Mesothelial cell of epicardium (in vitro differentiated cells): Measurements from ENCODE around the gene LCK. TPM values are rescaled to one million over a fixed set of nuclear protein-coding genes. Genes with fewer than 3 reads are reported as not detected.
"Not testable (repeated sequence)": the region's sequence is repeated elsewhere in the genome, so short reads cannot be mapped to it uniquely, and the experiment has no call there.

Source experiments
- DNase-seq, 2 experiments: peaks; one replicate each; pipeline ENCODE4 v3.0.0; 2021; ENCODE audit warnings: low spot score in 2 of 2; ENCODE audit not compliant: unreplicated experiment in 2 of 2
- H3K27ac Mint-ChIP-seq: 2 replicates; pipeline ENCODE4 v1.8.0; 2021; ENCODE audit warnings: mixed read lengths
- H3K27me3 Mint-ChIP-seq: 2 replicates; pipeline ENCODE4 v1.8.0; 2021; ENCODE audit warnings: low read depth, mixed read lengths
- H3K36me3 Mint-ChIP-seq: 2 replicates; pipeline ENCODE4 v1.8.0; 2021; ENCODE audit warnings: mixed read lengths
- H3K4me1 Mint-ChIP-seq: 2 replicates; pipeline ENCODE4 v1.8.0; 2021; ENCODE audit warnings: mixed read lengths
- H3K4me3 Mint-ChIP-seq: 2 replicates; pipeline ENCODE4 v1.8.0; 2021; ENCODE audit warnings: mild to moderate bottlenecking, moderate library complexity, mixed read lengths
- H3K9me3 Mint-ChIP-seq: 2 replicates; pipeline ENCODE4 v1.8.0; 2021; ENCODE audit warnings: mixed read lengths
- CTCF ChIP-seq: fragments of 200-600 bp; sonication (generic); IDR thresholded peaks from one replicate; pipeline ENCODE4 v1.5.0; 2021; ENCODE audit warnings: antibody characterized with exemption; ENCODE audit not compliant: unreplicated experiment
- total RNA-seq: library from RNA; stranded (reverse); gene quantifications from 3 replicates; pipeline ENCODE4 v1.2.1, GENCODE V29; 2021

Gene LCK
- total RNA-seq, 1 donor from 2014 or later, result 1.4 TPM

GRCh38 chr1:32247983-32248889, 2.8 kb upstream of the LCK start:
- Mint-ChIP-seq H3K4me1 (peaks cover 19% of the 10 kb centered on the region), H3K4me3 (no peak overlapping the region), H3K9me3 (no peaks in the 10 kb centered on the region), H3K27me3 (no peaks in the 10 kb centered on the region), H3K36me3 (no peaks in the 10 kb centered on the region), H3K27ac (no peak overlapping the region)
- peak; percentile 83 for TF ChIP-seq CTCF
- peak; percentile 57 to 79 for DNase-seq

- H3K4me3 Mint-ChIP-seq, result no peak overlapping the region
- DNase-seq, result no peak
- no peaks in the 10 kb centered on the region for H3K27me3 Mint-ChIP-seq
- TF ChIP-seq CTCF, result no peak
- H3K27ac Mint-ChIP-seq, result no peak overlapping the region
- H3K9me3 Mint-ChIP-seq, result no peaks in the 10 kb centered on the region
- no peaks in the 10 kb centered on the region for H3K36me3 Mint-ChIP-seq
- H3K4me1 Mint-ChIP-seq, result peaks cover 19% of the 10 kb centered on the region
Measured at GRCh38 chr1:32249831-32250525, 1.1 kb upstream of the LCK start.

GRCh38 chr1:32255072-32256071, 4.3 kb downstream of the LCK start:
- no peak for TF ChIP-seq CTCF
- Mint-ChIP-seq H3K27ac (no peak overlapping the region), H3K9me3 (no peaks in the 10 kb centered on the region), H3K4me3 (no peak overlapping the region), H3K36me3 (no peaks in the 10 kb centered on the region), H3K4me1 (peaks cover 8% of the 10 kb centered on the region), H3K27me3 (no peaks in the 10 kb centered on the region)
- no peak for DNase-seq

GRCh38 chr1:32256473-32257226, 5.6 kb downstream of the LCK start:
- Mint-ChIP-seq H3K27me3 (no peaks in the 10 kb centered on the region), H3K36me3 (no peaks in the 10 kb centered on the region), H3K27ac (no peak overlapping the region), H3K4me3 (no peak overlapping the region), H3K9me3 (no peaks in the 10 kb centered on the region), H3K4me1 (peaks cover 2% of the 10 kb centered on the region)
- no peak for TF ChIP-seq CTCF
- DNase-seq, result no peak

- no peak for DNase-seq
- no peak overlapping the region for H3K4me3 Mint-ChIP-seq
Measured at GRCh38 chr1:32257227-32257508, 6.1 kb downstream of the LCK start.

GRCh38 chr1:32263236-32263593, 12.2 kb downstream of the LCK start:
- DNase-seq, H3K27ac Mint-ChIP-seq, H3K36me3 Mint-ChIP-seq, H3K27me3 Mint-ChIP-seq, H3K4me3 Mint-ChIP-seq, H3K4me1 Mint-ChIP-seq, H3K9me3 Mint-ChIP-seq: not testable (repeated sequence)

More at GRCh38 chr1:32257227-32257508, 6.1 kb downstream of the LCK start:
- no peak for TF ChIP-seq CTCF
- no peaks in the 10 kb centered on the region for H3K4me1 Mint-ChIP-seq
- no peak overlapping the region for H3K27ac Mint-ChIP-seq
- no peaks in the 10 kb centered on the region for H3K36me3 Mint-ChIP-seq
- no peaks in the 10 kb centered on the region for H3K27me3 Mint-ChIP-seq
- no peaks in the 10 kb centered on the region for H3K9me3 Mint-ChIP-seq
